ENCODE data around the gene TRMT61A.

Gene TRMT61A

GRCh38 chr14:103569408-103569807 is 40.4 kb downstream of the TRMT61A start:
- DNase-seq = no peak

GRCh38 chr14:103574104-103574503 is 45.1 kb downstream of the TRMT61A start:
- no peak for DNase-seq

GRCh38 chr14:103574707-103575285 is 45.8 kb downstream of the TRMT61A start:
- DNase-seq = no peak

GRCh38 chr14:103576371-103577024 is 47.5 kb downstream of the TRMT61A start:
- no peak for DNase-seq

GRCh38 chr14:103578401-103579075 is 49.5 kb downstream of the TRMT61A start:
- no peak for DNase-seq

- DNase-seq = no peak
Observed at GRCh38 chr14:103581206-103581605, 52.2 kb downstream of the TRMT61A start.

GRCh38 chr14:103581954-103582703 is 53.1 kb downstream of the TRMT61A start:
- no peak for DNase-seq

- no peak for DNase-seq
Observed at GRCh38 chr14:103584326-103584915, 55.4 kb downstream of the TRMT61A start.
